Measurements from ENCODE around the gene UPK3BL2. TPM values are rescaled to one million over a fixed set of nuclear protein-coding genes. Genes with fewer than 3 reads are reported as not detected.
"Not testable (repeated sequence)": the region's sequence is repeated elsewhere in the genome, so short reads cannot be mapped to it uniquely, and the experiment has no call there.

UPK3BL2 gene
- total RNA-seq = 10 to 100 TPM; 13.2 to 14.0 TPM

- H3K27ac Mint-ChIP-seq; H3K9me3 Mint-ChIP-seq; H3K4me1 Mint-ChIP-seq; H3K36me3 Mint-ChIP-seq (ENCODE audit: low read depth); H3K27me3 Mint-ChIP-seq; CTCF ChIA-PET; H3K4me3 Mint-ChIP-seq; DNase-seq; POLR2A ChIA-PET: not testable (repeated sequence)
These were observed at the start of gene UPK3BL2 for GRCh38 chr7:102543596-102543995. Gene UPK3BL2, minus strand, starts transcription at chr7:102543696. Its CDS starts 60 bp downstream, at chr7:102543636.

GRCh38 chr7:102592477-102593019, 49.1 kb upstream of the UPK3BL2 start:
- H3K4me1 Mint-ChIP-seq; H3K27ac Mint-ChIP-seq; H3K9me3 Mint-ChIP-seq; H3K36me3 Mint-ChIP-seq (ENCODE audit: low read depth); POLR2A ChIA-PET; H3K4me3 Mint-ChIP-seq; CTCF ChIA-PET; H3K27me3 Mint-ChIP-seq: not testable (repeated sequence)
- DNase-seq = peak; percentile 36

GRCh38 chr7:102589857-102590256, 46.4 kb upstream of the UPK3BL2 start:
- DNase-seq; H3K27ac Mint-ChIP-seq; H3K4me1 Mint-ChIP-seq; CTCF ChIA-PET; POLR2A ChIA-PET; H3K27me3 Mint-ChIP-seq; H3K36me3 Mint-ChIP-seq (ENCODE audit: low read depth); H3K4me3 Mint-ChIP-seq; H3K9me3 Mint-ChIP-seq: not testable (repeated sequence)

- CTCF ChIA-PET; H3K36me3 Mint-ChIP-seq (ENCODE audit: low read depth); POLR2A ChIA-PET; H3K27me3 Mint-ChIP-seq; H3K27ac Mint-ChIP-seq; H3K4me3 Mint-ChIP-seq; H3K9me3 Mint-ChIP-seq; H3K4me1 Mint-ChIP-seq; DNase-seq: not testable (repeated sequence)
These were observed 40.0 kb upstream of the UPK3BL2 start for GRCh38 chr7:102583495-102583894.

- DNase-seq; H3K4me3 Mint-ChIP-seq; H3K36me3 Mint-ChIP-seq (ENCODE audit: low read depth); H3K9me3 Mint-ChIP-seq; H3K27ac Mint-ChIP-seq; H3K4me1 Mint-ChIP-seq; CTCF ChIA-PET; H3K27me3 Mint-ChIP-seq; POLR2A ChIA-PET: not testable (repeated sequence)
These were observed 38.2 kb upstream of the UPK3BL2 start for GRCh38 chr7:102581722-102582121.

- H3K27ac Mint-ChIP-seq; DNase-seq; H3K4me1 Mint-ChIP-seq; POLR2A ChIA-PET; H3K36me3 Mint-ChIP-seq (ENCODE audit: low read depth); CTCF ChIA-PET; H3K4me3 Mint-ChIP-seq; H3K27me3 Mint-ChIP-seq; H3K9me3 Mint-ChIP-seq: not testable (repeated sequence)
These were observed 35.0 kb upstream of the UPK3BL2 start for GRCh38 chr7:102578486-102578885.

GRCh38 chr7:102577315-102578240, 34.1 kb upstream of the UPK3BL2 start:
- CTCF ChIA-PET; H3K27ac Mint-ChIP-seq; H3K4me1 Mint-ChIP-seq; H3K9me3 Mint-ChIP-seq; H3K4me3 Mint-ChIP-seq; POLR2A ChIA-PET; DNase-seq; H3K27me3 Mint-ChIP-seq; H3K36me3 Mint-ChIP-seq (ENCODE audit: low read depth): not testable (repeated sequence)

GRCh38 chr7:102576363-102576762, 32.9 kb upstream of the UPK3BL2 start:
- not testable (repeated sequence) for H3K4me3 Mint-ChIP-seq

GRCh38 chr7:102574607-102575006, 31.1 kb upstream of the UPK3BL2 start:
- H3K36me3 Mint-ChIP-seq (ENCODE audit: low read depth); H3K27me3 Mint-ChIP-seq; H3K4me3 Mint-ChIP-seq; H3K9me3 Mint-ChIP-seq; H3K4me1 Mint-ChIP-seq; POLR2A ChIA-PET; DNase-seq; H3K27ac Mint-ChIP-seq; CTCF ChIA-PET: not testable (repeated sequence)

More at GRCh38 chr7:102576363-102576762, 32.9 kb upstream of the UPK3BL2 start:
- H3K27ac Mint-ChIP-seq; DNase-seq; H3K27me3 Mint-ChIP-seq; H3K9me3 Mint-ChIP-seq; CTCF ChIA-PET; H3K4me1 Mint-ChIP-seq; POLR2A ChIA-PET; H3K36me3 Mint-ChIP-seq (ENCODE audit: low read depth): not testable (repeated sequence)

GRCh38 chr7:102572261-102573239, 29.1 kb upstream of the UPK3BL2 start, which contains the start of gene POLR2J3:
Gene POLR2J3, minus strand, starts transcription at chr7:102572583. Its CDS starts 62 bp downstream, at chr7:102572521.
- POLR2A ChIA-PET; H3K4me1 Mint-ChIP-seq; H3K36me3 Mint-ChIP-seq (ENCODE audit: low read depth); H3K9me3 Mint-ChIP-seq; CTCF ChIA-PET; H3K27me3 Mint-ChIP-seq: not testable (repeated sequence)
- peak; percentile 95 for DNase-seq
- Mint-ChIP-seq H3K4me3 (peak within 1 kb of the TSS; percentile 85), H3K27ac (peak within 1 kb of the TSS; percentile 78)

GRCh38 chr7:102568620-102569019, 25.1 kb upstream of the UPK3BL2 start:
- H3K27me3 Mint-ChIP-seq; H3K4me1 Mint-ChIP-seq; H3K36me3 Mint-ChIP-seq (ENCODE audit: low read depth); DNase-seq; POLR2A ChIA-PET; H3K4me3 Mint-ChIP-seq; H3K27ac Mint-ChIP-seq; H3K9me3 Mint-ChIP-seq; CTCF ChIA-PET: not testable (repeated sequence)

GRCh38 chr7:102550808-102551422, 7.4 kb upstream of the UPK3BL2 start, which contains the start of gene SPDYE2:
Gene SPDYE2, plus strand, starts transcription at chr7:102551226. Its CDS starts 2,030 bp downstream, at chr7:102553256.
- H3K4me3 Mint-ChIP-seq; POLR2A ChIA-PET; H3K27ac Mint-ChIP-seq; H3K9me3 Mint-ChIP-seq; CTCF ChIA-PET; H3K4me1 Mint-ChIP-seq; H3K36me3 Mint-ChIP-seq (ENCODE audit: low read depth); DNase-seq; H3K27me3 Mint-ChIP-seq: not testable (repeated sequence)

GRCh38 chr7:102546353-102546752, 2.9 kb upstream of the UPK3BL2 start:
- CTCF ChIA-PET; H3K4me1 Mint-ChIP-seq; DNase-seq; H3K4me3 Mint-ChIP-seq; H3K9me3 Mint-ChIP-seq; H3K36me3 Mint-ChIP-seq (ENCODE audit: low read depth); POLR2A ChIA-PET; H3K27me3 Mint-ChIP-seq; H3K27ac Mint-ChIP-seq: not testable (repeated sequence)

Measured in activated CD4-positive, alpha-beta memory T cell treated with anti-CD3 and anti-CD28 coated beads, Interleukin-2, amount 10 ng/mL, durations not matched to agents 7 days and 5 days (primary cell).